Erythroblast (primary cell): Measurements from ENCODE around the gene FANCG.

Source experiments
- GATA1 ChIP-seq: IDR thresholded peaks from 2 replicates; pipeline ENCODE4 v1.6.1; 2011; ENCODE audit warnings: low read depth, mild to moderate bottlenecking, control low read depth, low read length, moderate library complexity
- POLR2A ChIP-seq: IDR thresholded peaks from 2 replicates; pipeline ENCODE4 v1.6.1; 2011; ENCODE audit warnings: mild to moderate bottlenecking, low read length

GRCh38 chr9:35042081-35042604 is 37.6 kb downstream of the FANCG start:
- TF ChIP-seq POLR2A (no peak), GATA1 (no peak)
